Smooth muscle cell (in vitro differentiated cells): ENCODE data around the gene TUBG1. TPM values are rescaled to one million over a fixed set of nuclear protein-coding genes. Genes with fewer than 3 reads are reported as not detected.
A peak's percentile ranks its signal among the peaks of the same experiment; 100 is the strongest.

Source experiments
- DNase-seq: peaks from one replicate; lab custom pipeline; 2025; ENCODE audit not compliant: unreplicated experiment; lab: John Stamatoyannopoulos, UW
- H2AFZ ChIP-seq: fragments of 200-600 bp; sonication (generic); 2 replicates; pipeline ENCODE4 v1.6.0; 2016; ENCODE audit warnings: antibody characterized with exemption, low read depth, mild to moderate bottlenecking
- H3F3A ChIP-seq: fragments of 200-600 bp; sonication (generic); 2 replicates; pipeline ENCODE4 v1.6.0; 2017; ENCODE audit warnings: antibody characterized with exemption, low read depth
- H3K27ac ChIP-seq: fragments of 200-600 bp; sonication (generic); 2 replicates; pipeline ENCODE4 v1.5.1; 2016; ENCODE audit warnings: low read depth, mild to moderate bottlenecking
- H3K27me3 ChIP-seq: fragments of 200-600 bp; sonication (generic); 2 replicates; pipeline ENCODE4 v1.6.1; 2016; ENCODE audit warnings: low read depth, mild to moderate bottlenecking
- H3K36me3 ChIP-seq: fragments of 200-600 bp; sonication (generic); 2 replicates; pipeline ENCODE4 v1.5.1; 2016; ENCODE audit warnings: low read depth
- H3K4me1 ChIP-seq: fragments of 200-600 bp; sonication (generic); 2 replicates; pipeline ENCODE4 v1.5.1; 2016; ENCODE audit warnings: low read depth
- H3K4me2 ChIP-seq: fragments of 200-600 bp; sonication (generic); 2 replicates; pipeline ENCODE4 v1.6.0; 2016; ENCODE audit warnings: mild to moderate bottlenecking
- H3K4me3 ChIP-seq: fragments of 200-600 bp; sonication (generic); 2 replicates; pipeline ENCODE4 v1.5.1; 2016; ENCODE audit warnings: mild to moderate bottlenecking
- H3K79me2 ChIP-seq: fragments of 200-600 bp; sonication (generic); 2 replicates; pipeline ENCODE4 v1.6.0; 2016; ENCODE audit warnings: low read depth, mild to moderate bottlenecking
- H3K9ac ChIP-seq: fragments of 200-600 bp; sonication (generic); 2 replicates; pipeline ENCODE4 v1.6.0; 2016; ENCODE audit warnings: low read depth
- H3K9me3 ChIP-seq: fragments of 200-600 bp; sonication (generic); replicated peaks from 2 replicates; pipeline ENCODE4 v1.5.1; 2016; ENCODE audit warnings: low read depth
- H4K20me1 ChIP-seq: fragments of 200-600 bp; sonication (generic); 2 replicates; pipeline ENCODE4 v1.6.0; 2016; ENCODE audit warnings: low read depth
- WGBS: methylation state at CpG from one replicate; pipeline ENCODE4 v1.1.7; 2016; ENCODE audit warnings: low lambda C conversion rate; 5-methylcytosine and 5-hydroxymethylcytosine counted together
- polyA plus RNA-seq: library from polyadenylated mRNA; unstranded; fragments of >200 nt; fragmentation: Nextera tagmentation; extraction: Ambion mirVana; gene quantifications from 2 replicates; pipeline ENCODE4 v1.2.1, GENCODE V29; 2016
- total RNA-seq: library from RNA; depleted of rRNA; stranded (reverse); fragments of >200 nt; gene quantifications from 2 replicates; pipeline ENCODE4 v1.2.3, GENCODE V29; 2014
- TF ChIP-seq, protein P1 (sequence below): fragments of 200-600 bp; sonication (generic); IDR thresholded peaks from 2 replicates; pipeline ENCODE4 v1.5.1; 2017; ENCODE audit warnings: borderline replicate concordance, mild to moderate bottlenecking, antibody characterized with exemption; ENCODE audit not compliant: insufficient read depth, poor library complexity, severe bottlenecking

The TUBG1 gene
- 31.6 and 38.7 TPM in 2 replicates for total RNA-seq
- 91.2 and 102 TPM in 2 replicates for polyA plus RNA-seq

DNA sequence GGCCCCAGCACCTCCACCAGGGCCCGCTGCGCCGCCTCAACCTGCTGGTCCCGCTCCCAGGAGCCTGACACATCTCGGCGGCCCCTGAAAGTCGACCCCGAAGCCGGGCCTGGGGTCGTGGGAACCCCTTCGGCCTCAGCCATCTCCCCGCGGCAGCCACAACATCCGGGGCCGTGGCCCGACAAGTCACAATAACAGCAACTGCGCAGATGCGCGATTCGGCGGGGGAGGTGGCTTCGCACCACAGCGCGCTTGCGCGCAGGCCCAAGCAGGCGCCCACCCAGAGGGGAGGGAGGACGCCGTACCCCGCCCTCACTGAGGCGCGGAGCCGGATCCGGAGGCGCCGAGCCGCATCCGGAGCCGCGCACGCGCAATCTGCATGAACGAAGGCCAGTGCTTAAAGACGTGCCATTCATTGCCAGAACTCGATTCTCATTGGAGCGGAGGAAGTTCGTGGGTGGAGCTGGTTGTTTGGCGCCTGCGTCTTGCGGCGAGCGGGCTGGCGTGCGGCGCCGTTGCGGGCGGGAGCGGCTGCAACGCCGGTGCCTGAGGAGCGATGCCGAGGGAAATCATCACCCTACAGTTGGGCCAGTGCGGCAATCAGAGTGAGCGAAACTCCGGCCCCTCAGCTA, at the start of gene TUBG1, which contains the start of gene RETREG3:
TUBG1 (plus strand) TSS at position 502 of the 632 bp plus-strand sequence; CDS start at position 557, 55 bp downstream.
RETREG3 (minus strand) TSS at position 193 of the 632 bp plus-strand sequence; CDS start at position 143, 50 bp downstream.
- Histone ChIP-seq H3K4me2 (peak within 1 kb of the TSS; percentile 94), H4K20me1 (peaks cover 43% of the 10 kb centered on the region), H3K4me1 (peaks cover 17% of the 10 kb centered on the region), H3K9ac (peak within 1 kb of the TSS; percentile 82), H3K27ac (peak within 1 kb of the TSS; percentile 73), H2AFZ (peak within 1 kb of the TSS; percentile 93), H3K4me3 (peak within 1 kb of the TSS; percentile 79), H3K27me3 (no peaks in the 10 kb centered on the region), H3F3A (no peaks in the 10 kb centered on the region), H3K79me2 (peaks cover 59% of the 10 kb centered on the region), H3K36me3 (no peaks in the 10 kb centered on the region), H3K9me3 (no peaks in the 10 kb centered on the region)
- WGBS: under 1% methylated on average over 66 of the region's 66 CpGs
- DNase-seq: peak; percentile 96
- TF ChIP-seq, protein P1, sequence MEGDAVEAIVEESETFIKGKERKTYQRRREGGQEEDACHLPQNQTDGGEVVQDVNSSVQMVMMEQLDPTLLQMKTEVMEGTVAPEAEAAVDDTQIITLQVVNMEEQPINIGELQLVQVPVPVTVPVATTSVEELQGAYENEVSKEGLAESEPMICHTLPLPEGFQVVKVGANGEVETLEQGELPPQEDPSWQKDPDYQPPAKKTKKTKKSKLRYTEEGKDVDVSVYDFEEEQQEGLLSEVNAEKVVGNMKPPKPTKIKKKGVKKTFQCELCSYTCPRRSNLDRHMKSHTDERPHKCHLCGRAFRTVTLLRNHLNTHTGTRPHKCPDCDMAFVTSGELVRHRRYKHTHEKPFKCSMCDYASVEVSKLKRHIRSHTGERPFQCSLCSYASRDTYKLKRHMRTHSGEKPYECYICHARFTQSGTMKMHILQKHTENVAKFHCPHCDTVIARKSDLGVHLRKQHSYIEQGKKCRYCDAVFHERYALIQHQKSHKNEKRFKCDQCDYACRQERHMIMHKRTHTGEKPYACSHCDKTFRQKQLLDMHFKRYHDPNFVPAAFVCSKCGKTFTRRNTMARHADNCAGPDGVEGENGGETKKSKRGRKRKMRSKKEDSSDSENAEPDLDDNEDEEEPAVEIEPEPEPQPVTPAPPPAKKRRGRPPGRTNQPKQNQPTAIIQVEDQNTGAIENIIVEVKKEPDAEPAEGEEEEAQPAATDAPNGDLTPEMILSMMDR: peak; percentile 32

GRCh38 chr17:42560246-42560645, 49.2 kb upstream of the TUBG1 start:
- H3K9ac ChIP-seq: no peak overlapping the region
- peaks cover 27% of the 10 kb centered on the region for H3K79me2 ChIP-seq
- DNase-seq: no peak

DNA sequence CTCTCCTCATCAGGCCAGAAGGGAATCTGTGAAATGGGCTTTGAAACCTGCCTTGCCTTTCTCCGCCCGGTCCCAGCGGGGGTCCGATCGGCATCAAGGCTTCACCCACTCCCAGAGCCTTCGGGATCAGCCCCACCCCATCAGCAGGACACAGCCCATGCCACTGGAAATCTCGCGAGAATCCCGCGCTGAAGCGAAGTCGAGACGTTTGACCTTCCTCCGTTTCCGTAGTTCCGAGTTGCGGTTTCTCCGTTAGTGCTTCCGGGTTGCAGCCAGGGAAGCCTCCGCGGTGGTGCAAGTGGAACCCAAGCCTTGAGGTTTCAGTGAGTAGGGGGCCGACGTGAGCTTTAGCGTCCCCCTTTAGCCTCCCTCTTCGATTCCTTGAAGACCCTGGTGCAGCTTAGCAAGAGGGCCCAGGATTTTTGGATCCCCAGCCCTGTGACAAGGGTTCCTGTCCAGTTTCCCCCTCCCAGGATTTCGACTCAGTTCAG, 47.5 kb upstream of the TUBG1 start, which contains the start of gene COASY:
COASY (plus strand) TSS at position 252 of the 491 bp plus-strand sequence. CDS start 475 bp downstream, outside the sequence.
- peak within 1 kb of the TSS; percentile 92 for H3K9ac ChIP-seq
- H2AFZ ChIP-seq: peak within 1 kb of the TSS; percentile 47

More at GRCh38 chr17:42560246-42560645, 49.2 kb upstream of the TUBG1 start:
- Histone ChIP-seq H3K4me2 (no peak overlapping the region), H3K4me1 (peaks cover 16% of the 10 kb centered on the region), H2AFZ (no peak overlapping the region), H3F3A (peaks cover 7% of the 10 kb centered on the region), H4K20me1 (no peaks in the 10 kb centered on the region), H3K4me3 (no peak overlapping the region), H3K27ac (no peak overlapping the region), H3K9me3 (no peaks in the 10 kb centered on the region), H3K27me3 (no peaks in the 10 kb centered on the region), H3K36me3 (no peaks in the 10 kb centered on the region)
- 97% methylated on average over 3 of the region's 3 CpGs for WGBS
- TF ChIP-seq, protein P1: no peak

More for the DNA sequence above, 47.5 kb upstream of the TUBG1 start, which contains the start of gene COASY:
- WGBS: 3% methylated on average over 26 of the region's 26 CpGs
- DNase-seq: peak; percentile 59
- Histone ChIP-seq H3K27me3 (no peaks in the 10 kb centered on the region), H3K79me2 (peaks cover 21% of the 10 kb centered on the region), H3K4me2 (peak within 1 kb of the TSS; percentile 97), H4K20me1 (no peaks in the 10 kb centered on the region), H3K9me3 (no peaks in the 10 kb centered on the region), H3K36me3 (no peaks in the 10 kb centered on the region), H3K4me3 (peak within 1 kb of the TSS; percentile 76), H3F3A (peaks cover 13% of the 10 kb centered on the region), H3K27ac (peak within 1 kb of the TSS; percentile 85), H3K4me1 (peaks cover 14% of the 10 kb centered on the region)
- TF ChIP-seq, protein P1: no peak
